Trophoblast cell (in vitro differentiated cells and primary cell): Measurements from ENCODE around the gene MAML3.

Experiments
- DNase-seq, 2 donors: peaks; one replicate each; pipeline ENCODE4 v3.0.0-alpha.2; 2016
- H2AFZ ChIP-seq: 2 replicates; pipeline ENCODE4 v1.6.1; 2013; ENCODE audit warnings: low read length, moderate library complexity, mild to moderate bottlenecking; ENCODE audit not compliant: insufficient read depth, poor library complexity
- H2AK5ac ChIP-seq: 2 replicates; pipeline ENCODE4 v1.6.1; 2013; ENCODE audit warnings: mild to moderate bottlenecking, low read length
- H2BK120ac ChIP-seq: 2 replicates; pipeline ENCODE4 v1.6.1; 2013; ENCODE audit warnings: low read length, mild to moderate bottlenecking, moderate library complexity; ENCODE audit not compliant: insufficient read depth, poor library complexity
- H2BK12ac ChIP-seq: 2 replicates; pipeline ENCODE4 v1.6.1; 2013; ENCODE audit warnings: mild to moderate bottlenecking, low read length, moderate library complexity
- H2BK5ac ChIP-seq: 2 replicates; pipeline ENCODE4 v1.6.1; 2013; ENCODE audit warnings: low read length, low read depth, moderate library complexity, mild to moderate bottlenecking; ENCODE audit not compliant: poor library complexity
- H3K14ac ChIP-seq: 2 replicates; pipeline ENCODE4 v1.6.1; 2013; ENCODE audit warnings: mild to moderate bottlenecking, low read length
- H3K18ac ChIP-seq: 2 replicates; pipeline ENCODE4 v1.6.1; 2013; ENCODE audit warnings: mild to moderate bottlenecking, low read length
- H3K23ac ChIP-seq: 2 replicates; pipeline ENCODE4 v1.6.1; 2013; ENCODE audit warnings: low read length
- H3K27ac ChIP-seq: 2 replicates; pipeline ENCODE4 v1.5.1; 2013; ENCODE audit warnings: low read depth, mild to moderate bottlenecking, inconsistent platforms, low read length, moderate library complexity
- H3K27me3 ChIP-seq: 2 replicates; pipeline ENCODE4 v1.6.1; 2013; ENCODE audit warnings: inconsistent platforms, mild to moderate bottlenecking, low read length, moderate library complexity; ENCODE audit not compliant: insufficient read depth
- H3K36me3 ChIP-seq, 2 experiments: 1 replicate in 1 of 2; 2 replicates in 1 of 2; pipeline ENCODE4 v1.6.1; 2013; ENCODE audit warnings: low read length in 2 of 2, mild to moderate bottlenecking in 2 of 2, moderate library complexity in 1 of 2; ENCODE audit not compliant: insufficient read depth in 2 of 2, control insufficient read depth in 1 of 2
- H3K4ac ChIP-seq: 2 replicates; pipeline ENCODE4 v1.6.1; 2013; ENCODE audit warnings: low read depth, mild to moderate bottlenecking, low read length, moderate library complexity
- H3K4me1 ChIP-seq, 2 experiments: 1 replicate in 1 of 2; 2 replicates in 1 of 2; pipeline ENCODE4 v1.6.1; 2013; ENCODE audit warnings: low read length in 2 of 2, mild to moderate bottlenecking in 2 of 2, moderate library complexity in 1 of 2; ENCODE audit not compliant: insufficient read depth in 2 of 2, control insufficient read depth in 1 of 2
- H3K4me2 ChIP-seq: 2 replicates; pipeline ENCODE4 v1.6.1; 2013; ENCODE audit warnings: inconsistent platforms, mild to moderate bottlenecking, low read length, moderate library complexity
- H3K4me3 ChIP-seq: 2 replicates; pipeline ENCODE4 v1.5.1; 2013; ENCODE audit warnings: mild to moderate bottlenecking, low read depth, low read length, inconsistent platforms
- H3K79me1 ChIP-seq: one replicate; pipeline ENCODE4 v1.6.1; 2013; ENCODE audit warnings: low read length
- H3K79me2 ChIP-seq: 2 replicates; pipeline ENCODE4 v1.6.1; 2013; ENCODE audit warnings: low read length, mild to moderate bottlenecking; ENCODE audit not compliant: control insufficient read depth, insufficient read depth, poor library complexity
- H3K9ac ChIP-seq: 2 replicates; pipeline ENCODE4 v1.6.1; 2013; ENCODE audit warnings: mild to moderate bottlenecking, low read length
- H3K9me3 ChIP-seq: 2 replicates; pipeline ENCODE4 v1.6.1; 2013; ENCODE audit warnings: low read depth, mild to moderate bottlenecking, control low read depth, inconsistent platforms, low read length; ENCODE audit not compliant: insufficient read depth
- H4K12ac ChIP-seq: 2 replicates; pipeline ENCODE4 v1.6.1; 2013; ENCODE audit warnings: low read depth, mild to moderate bottlenecking, low read length, moderate library complexity
- H4K8ac ChIP-seq: 2 replicates; pipeline ENCODE4 v1.6.1; 2013; ENCODE audit warnings: low read depth, mild to moderate bottlenecking, low read length, moderate library complexity
- H4K91ac ChIP-seq: one replicate; pipeline ENCODE4 v1.6.1; 2013; ENCODE audit warnings: low read depth, mild to moderate bottlenecking, low read length, moderate library complexity
- WGBS: extraction: QIAGEN DNeasy Blood & Tissue Kit; methylation state at CpG from one replicate; pipeline ENCODE4 v1.1.7; 2013; ENCODE audit warnings: missing lambda C conversion rate; ENCODE audit not compliant: insufficient read length, insufficient coverage; ENCODE audit errors: extremely low coverage; 5-methylcytosine and 5-hydroxymethylcytosine counted together

MAML3 gene

GRCh38 chr4:139920486-139921002 is 233.4 kb downstream of the MAML3 start:
- H3K79me2 ChIP-seq, result no peaks in the 10 kb centered on the region
- H3K9me3 ChIP-seq, result no peaks in the 10 kb centered on the region
- no CpG with 5 or more reads among the region's 3 CpGs for WGBS
- no peak overlapping the region for H2AK5ac ChIP-seq
- no peak overlapping the region for H3K4me2 ChIP-seq
- no peak overlapping the region for H4K8ac ChIP-seq
- H3K18ac ChIP-seq, result no peak overlapping the region
- peaks cover 4 to 7% of the 10 kb centered on the region in 2 experiments for H3K4me1 ChIP-seq
- no peak overlapping the region for H2BK5ac ChIP-seq
- H3K27me3 ChIP-seq, result no peaks in the 10 kb centered on the region
- H2BK12ac ChIP-seq, result no peak overlapping the region
- H2BK120ac ChIP-seq, result no peak overlapping the region
- H3K4ac ChIP-seq, result no peak overlapping the region
- no peak overlapping the region for H3K4me3 ChIP-seq
- no peak overlapping the region for H3K27ac ChIP-seq
- H3K14ac ChIP-seq, result no peak overlapping the region
- H3K36me3 ChIP-seq, result no peaks in the 10 kb centered on the region
- H3K23ac ChIP-seq, result no peak overlapping the region
- H3K9ac ChIP-seq, result no peak overlapping the region
- no peak overlapping the region for H2AFZ ChIP-seq
- no peak overlapping the region for H4K12ac ChIP-seq
- DNase-seq, result no peak
- H4K91ac ChIP-seq, result no peak overlapping the region
- H3K79me1 ChIP-seq, result no peaks in the 10 kb centered on the region

- WGBS, result no CpG with 5 or more reads among the region's 3 CpGs
These were observed 234.5 kb downstream of the MAML3 start for GRCh38 chr4:139919521-139919920.

GRCh38 chr4:139919004-139919403 is 235.0 kb downstream of the MAML3 start:
- Histone ChIP-seq H3K27ac (no peak overlapping the region), H4K8ac (no peak overlapping the region), H3K18ac (no peak overlapping the region), H3K4me1 (peaks cover 4 to 7% of the 10 kb centered on the region in 2 experiments), H2BK12ac (no peak overlapping the region), H3K4me2 (no peak overlapping the region), H3K4ac (no peak overlapping the region), H4K12ac (no peak overlapping the region), H3K36me3 (no peaks in the 10 kb centered on the region), H2BK5ac (no peak overlapping the region), H3K9ac (no peak overlapping the region), H2AK5ac (no peak overlapping the region), H4K91ac (no peak overlapping the region), H3K4me3 (no peak overlapping the region), H3K79me1 (no peaks in the 10 kb centered on the region), H3K9me3 (no peaks in the 10 kb centered on the region), H3K14ac (no peak overlapping the region), H2AFZ (no peak overlapping the region), H3K23ac (no peak overlapping the region), H3K79me2 (no peaks in the 10 kb centered on the region), H2BK120ac (no peak overlapping the region), H3K27me3 (no peaks in the 10 kb centered on the region)
- no peak for DNase-seq

More at GRCh38 chr4:139919521-139919920, 234.5 kb downstream of the MAML3 start:
- no peak overlapping the region for H4K12ac ChIP-seq
- no peak overlapping the region for H2AK5ac ChIP-seq
- peaks cover 4 to 7% of the 10 kb centered on the region in 2 experiments for H3K4me1 ChIP-seq
- H3K27ac ChIP-seq, result no peak overlapping the region
- H3K18ac ChIP-seq, result no peak overlapping the region
- H3K9ac ChIP-seq, result no peak overlapping the region
- no peak overlapping the region for H2AFZ ChIP-seq
- no peak overlapping the region for H3K23ac ChIP-seq
- no peaks in the 10 kb centered on the region for H3K9me3 ChIP-seq
- no peak overlapping the region for H4K8ac ChIP-seq
- no peak overlapping the region for H3K14ac ChIP-seq
- H3K27me3 ChIP-seq, result no peaks in the 10 kb centered on the region
- H3K79me2 ChIP-seq, result no peaks in the 10 kb centered on the region
- H2BK12ac ChIP-seq, result no peak overlapping the region
- peak in 1 of 2 donors; percentile 45 for DNase-seq
- H3K36me3 ChIP-seq, result no peaks in the 10 kb centered on the region
- no peak overlapping the region for H2BK120ac ChIP-seq
- H3K79me1 ChIP-seq, result no peaks in the 10 kb centered on the region
- H2BK5ac ChIP-seq, result no peak overlapping the region
- no peak overlapping the region for H3K4me3 ChIP-seq
- no peak overlapping the region for H3K4me2 ChIP-seq
- no peak overlapping the region for H3K4ac ChIP-seq
- H4K91ac ChIP-seq, result no peak overlapping the region

- no CpG with 5 or more reads among the region's 7 CpGs for WGBS
These were observed 235.4 kb downstream of the MAML3 start for GRCh38 chr4:139918591-139918990.

More at GRCh38 chr4:139918591-139918990, 235.4 kb downstream of the MAML3 start:
- H4K12ac ChIP-seq, result no peak overlapping the region
- H3K4me1 ChIP-seq, result peaks cover 4 to 7% of the 10 kb centered on the region in 2 experiments
- H2BK5ac ChIP-seq, result no peak overlapping the region
- no peak for DNase-seq
- no peaks in the 10 kb centered on the region for H3K27me3 ChIP-seq
- H3K18ac ChIP-seq, result no peak overlapping the region
- no peak overlapping the region for H3K4me2 ChIP-seq
- no peaks in the 10 kb centered on the region for H3K79me1 ChIP-seq
- no peak overlapping the region for H3K4ac ChIP-seq
- H3K27ac ChIP-seq, result no peak overlapping the region
- no peak overlapping the region for H2BK120ac ChIP-seq
- H4K8ac ChIP-seq, result no peak overlapping the region
- H3K14ac ChIP-seq, result no peak overlapping the region
- no peak overlapping the region for H2AFZ ChIP-seq
- H2BK12ac ChIP-seq, result no peak overlapping the region
- no peaks in the 10 kb centered on the region for H3K79me2 ChIP-seq
- H4K91ac ChIP-seq, result no peak overlapping the region
- H3K9ac ChIP-seq, result no peak overlapping the region
- H3K9me3 ChIP-seq, result no peaks in the 10 kb centered on the region
- no peak overlapping the region for H3K23ac ChIP-seq
- H3K4me3 ChIP-seq, result no peak overlapping the region
- no peaks in the 10 kb centered on the region for H3K36me3 ChIP-seq
- H2AK5ac ChIP-seq, result no peak overlapping the region
